AG20443 (cell line): Measurements from ENCODE around the gene WDR43.

Experiments
- DNase-seq: peaks from one replicate; pipeline ENCODE4 v3.0.0; 2012; ENCODE audit warnings: low spot score, mixed read lengths

The WDR43 gene

DNA sequence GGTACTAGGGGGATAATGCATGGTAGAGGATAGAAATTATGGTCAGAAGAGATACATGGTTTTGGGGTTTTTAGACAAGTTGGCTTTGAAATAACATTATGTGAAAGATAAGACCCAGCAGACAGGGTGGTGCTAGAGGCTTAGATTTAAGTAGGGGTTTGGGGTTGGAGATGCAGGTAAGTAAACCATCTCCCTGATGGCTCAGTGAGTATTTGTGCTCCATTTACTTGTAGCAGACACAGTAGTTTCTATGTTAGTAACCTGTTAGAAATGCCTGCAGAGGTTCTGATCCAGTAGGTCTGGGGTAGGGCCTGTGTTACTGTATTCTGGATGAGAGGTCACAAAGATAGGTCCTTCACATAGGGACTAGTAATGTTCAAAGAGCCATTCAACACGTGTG lies 13.7 kb downstream of the WDR43 start:
- no peak for DNase-seq

- DNase-seq = no peak
These were observed 15.3 kb downstream of the WDR43 start for GRCh38 chr2:28909655-28910353.

DNA sequence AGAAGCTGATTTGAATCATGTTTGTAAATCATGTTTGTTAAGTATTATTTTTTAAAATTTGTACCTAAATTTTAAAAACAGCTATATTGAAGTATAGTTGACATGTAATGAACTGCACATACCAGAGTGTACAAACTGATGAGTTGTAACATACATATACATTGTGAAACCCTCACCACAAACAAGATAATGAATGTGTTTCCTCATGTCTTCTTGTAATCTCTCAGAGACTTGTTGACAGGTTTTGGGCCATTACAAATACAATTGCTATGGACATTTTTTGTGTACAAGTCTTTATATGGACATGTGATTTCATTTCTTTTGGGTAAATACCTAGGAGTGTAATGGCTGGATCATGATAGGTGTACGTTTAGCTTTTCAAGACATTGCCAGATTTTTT lies 21.5 kb downstream of the WDR43 start:
- no peak for DNase-seq

DNA sequence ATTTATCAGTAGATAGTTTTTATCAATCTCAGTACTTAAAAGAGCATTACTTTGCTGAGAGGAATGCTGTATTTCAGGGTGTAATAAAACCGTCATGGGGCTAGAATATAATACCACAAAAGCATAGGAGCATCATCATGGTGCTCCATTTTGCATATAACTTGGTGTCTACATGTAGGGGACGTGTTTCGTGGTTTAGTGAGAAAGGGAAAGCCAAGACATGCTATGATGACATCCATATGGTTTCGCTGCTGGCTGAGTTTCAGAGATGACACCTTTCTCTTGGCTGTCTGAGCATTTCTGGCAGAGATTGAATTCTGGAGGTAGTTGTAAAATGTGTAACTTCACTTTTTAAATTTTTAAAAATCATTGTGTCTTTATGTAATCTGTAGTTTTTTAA lies 32.4 kb downstream of the WDR43 start:
- no peak for DNase-seq

- DNase-seq = no peak
These were observed 33.0 kb downstream of the WDR43 start for GRCh38 chr2:28927469-28927868.

- peak; percentile 49 for DNase-seq
These were observed 33.4 kb downstream of the WDR43 start for GRCh38 chr2:28927878-28928277.

GRCh38 chr2:28929581-28929980 lies 35.1 kb downstream of the WDR43 start:
- no peak for DNase-seq

GRCh38 chr2:28930205-28930604 lies 35.7 kb downstream of the WDR43 start:
- no peak for DNase-seq

- no peak for DNase-seq
These were observed 40.3 kb downstream of the WDR43 start for GRCh38 chr2:28934769-28935168.

- no peak for DNase-seq
These were observed 46.5 kb downstream of the WDR43 start for GRCh38 chr2:28941008-28941407.

DNA sequence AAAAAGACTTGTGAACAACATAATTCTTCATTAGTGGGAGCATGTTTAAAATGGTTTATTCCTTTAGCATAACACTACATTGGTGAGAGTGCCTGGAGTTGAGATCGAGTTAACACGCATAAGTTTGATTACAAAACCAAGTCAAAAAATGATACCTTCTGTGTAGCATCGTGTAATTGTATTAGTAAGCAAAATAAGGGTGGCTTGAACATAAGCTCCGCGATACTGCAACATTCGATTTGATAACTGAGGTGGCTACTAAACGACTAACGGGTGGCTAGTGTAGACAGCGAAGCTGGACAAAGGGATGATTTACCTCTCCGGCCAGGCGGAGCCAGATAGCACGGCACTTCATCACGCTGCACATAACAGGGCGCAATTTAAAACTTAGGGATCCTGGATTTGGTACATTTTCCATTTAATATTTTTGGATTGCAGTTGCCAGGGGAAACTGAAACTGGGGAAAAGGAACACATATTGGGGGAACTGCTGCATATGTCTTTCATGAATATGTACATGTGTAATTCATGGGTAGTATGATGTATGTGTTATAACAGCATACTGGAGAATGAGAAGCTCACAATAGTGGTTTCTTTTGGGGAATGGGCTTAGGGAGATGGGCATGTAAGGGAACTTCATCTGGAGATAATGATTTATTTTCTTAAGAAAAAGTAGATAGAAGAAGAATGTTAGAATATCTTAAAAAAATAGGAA lies 50.2 kb downstream of the WDR43 start:
- no peak for DNase-seq

GRCh38 chr2:28948160-28948559 lies 53.7 kb downstream of the WDR43 start:
- DNase-seq = no peak

DNA sequence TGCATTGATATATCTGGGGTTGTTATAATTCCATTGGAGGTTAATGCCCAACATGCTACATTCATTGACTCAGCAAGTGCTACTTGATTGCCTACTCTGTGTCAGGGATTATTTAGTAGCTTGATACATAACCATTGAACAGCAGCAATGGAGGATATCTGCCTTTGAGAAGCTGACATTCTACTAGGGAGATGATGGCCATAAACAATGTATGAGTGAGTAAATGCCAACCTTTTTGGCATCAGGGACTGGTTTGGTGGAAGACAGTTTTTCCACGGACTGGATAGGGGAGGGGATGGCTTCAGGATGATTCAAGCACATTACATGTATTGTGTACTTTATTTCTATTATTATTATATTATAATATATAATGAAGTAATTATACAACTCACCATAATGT lies 54.7 kb downstream of the WDR43 start:
- no peak for DNase-seq

- no peak for DNase-seq
These were observed 55.3 kb downstream of the WDR43 start for GRCh38 chr2:28949617-28950305.

- DNase-seq = no peak
These were observed 56.6 kb downstream of the WDR43 start for GRCh38 chr2:28950941-28951630.

DNA sequence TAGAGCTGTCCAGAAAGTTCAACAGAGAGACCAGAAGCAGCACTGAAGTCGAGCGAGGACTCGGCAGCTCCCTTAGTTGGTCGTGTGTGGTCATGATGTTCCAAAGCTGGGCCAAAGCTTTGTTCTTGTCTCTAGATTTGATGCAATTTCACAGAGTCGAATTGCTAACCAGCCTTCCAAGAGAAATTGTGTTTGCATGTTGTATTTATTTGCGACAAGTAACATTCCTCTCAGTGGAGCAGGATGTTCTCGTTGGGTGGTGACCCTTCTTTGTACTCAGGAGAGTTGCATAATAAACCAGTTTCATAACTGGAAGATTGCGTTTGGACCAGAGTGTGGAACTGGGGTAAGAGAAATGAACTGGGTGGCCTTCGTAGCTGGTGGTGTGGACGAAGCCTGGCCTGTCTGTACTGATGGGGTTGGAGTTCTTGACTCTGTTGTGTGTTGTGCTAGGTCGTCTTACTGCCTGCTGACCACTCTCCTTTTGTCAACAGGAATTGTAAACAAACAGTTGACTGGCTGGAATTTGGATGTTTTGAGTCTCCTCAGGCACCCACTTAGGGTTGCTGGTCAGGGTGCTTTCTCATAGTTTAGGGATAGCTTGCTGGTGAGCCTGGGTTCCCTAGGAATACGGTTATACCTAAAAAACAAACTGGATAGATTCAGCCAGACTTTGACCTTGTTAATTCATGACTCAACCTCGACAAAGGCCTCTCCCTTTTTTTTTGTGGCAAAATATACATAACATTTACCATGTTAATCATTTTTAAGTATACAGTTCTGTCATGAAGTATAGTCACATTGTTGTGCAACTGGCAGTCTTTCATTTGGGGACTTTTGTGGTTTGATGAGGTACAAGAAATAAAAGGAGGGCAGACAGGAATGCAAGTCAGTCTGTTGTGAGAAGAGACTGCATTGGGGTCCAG lies 57.7 kb downstream of the WDR43 start:
- peak; percentile 56 for DNase-seq

- DNase-seq = no peak
These were observed 58.4 kb downstream of the WDR43 start for GRCh38 chr2:28952836-28953211.

DNA sequence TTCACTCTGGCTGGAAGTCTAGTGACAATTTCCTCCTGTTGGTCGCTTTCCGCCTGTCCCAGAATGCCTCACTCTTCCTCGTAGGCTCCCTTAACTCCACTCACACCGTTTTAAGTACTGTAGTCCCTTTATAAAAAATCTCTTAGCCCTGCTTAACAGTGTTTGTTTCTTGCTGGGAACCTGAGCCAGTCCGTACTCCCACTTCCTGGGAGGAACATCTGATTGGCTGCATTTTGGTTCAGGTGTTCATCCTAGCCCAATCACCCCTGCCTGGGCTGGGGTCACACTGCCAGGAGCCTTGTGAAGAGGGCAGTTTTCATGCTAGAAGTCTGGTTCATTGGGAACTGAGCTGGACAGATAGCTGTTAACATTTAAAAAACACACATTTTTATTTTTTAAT lies 61.0 kb downstream of the WDR43 start:
- DNase-seq = no peak

GRCh38 chr2:28956415-28956826 lies 62.0 kb downstream of the WDR43 start:
- DNase-seq = peak; percentile 80

GRCh38 chr2:28956890-28957289 lies 62.4 kb downstream of the WDR43 start:
- DNase-seq = no peak

DNA sequence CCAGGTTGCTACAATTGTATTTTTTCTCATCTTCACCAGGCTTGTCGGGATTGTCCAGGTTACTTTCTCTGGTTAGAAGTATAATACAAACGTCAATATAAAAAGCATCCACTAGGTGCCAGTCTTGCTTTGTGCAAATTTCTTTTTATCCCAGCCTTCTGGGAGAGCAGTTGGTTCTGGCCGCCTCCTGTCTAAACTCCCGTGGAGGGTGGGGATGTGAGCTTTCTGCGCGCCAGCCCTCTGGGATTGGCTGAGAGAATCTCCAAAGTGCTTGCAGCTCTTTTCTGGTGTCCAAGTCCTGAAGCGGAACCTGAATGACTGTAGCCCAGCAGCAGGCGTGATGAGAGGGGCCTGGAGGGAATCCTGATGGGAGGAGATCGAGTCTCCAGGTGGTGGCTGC lies 64.2 kb downstream of the WDR43 start:
- DNase-seq = peak; percentile 91

DNA sequence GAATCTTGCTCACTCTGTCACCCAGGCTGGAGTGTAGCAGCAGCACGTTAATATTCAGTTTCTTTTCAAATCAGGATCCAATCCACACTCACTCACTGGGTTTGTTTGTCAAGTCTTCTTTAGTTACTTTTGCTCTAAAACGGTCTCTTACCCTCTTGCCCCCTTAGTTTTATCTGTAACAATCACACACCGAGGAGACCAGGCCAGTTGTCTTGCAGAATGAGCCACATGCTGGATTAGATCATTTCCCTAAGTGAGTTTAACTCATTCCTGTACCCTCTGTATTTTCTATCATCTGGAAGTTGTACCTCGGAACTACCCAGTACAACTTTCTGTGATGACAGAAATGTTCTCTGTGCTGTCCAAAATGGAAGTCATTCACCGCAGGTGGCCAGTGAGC lies 65.9 kb downstream of the WDR43 start:
- DNase-seq = no peak
